ENCODE measurements around the gene PRCC. TPM values are rescaled to one million over a fixed set of nuclear protein-coding genes. Genes with fewer than 3 reads are reported as not detected.

PRCC gene
- total and polyA plus RNA-seq, 2 of the 8 experiments (the other 6 are each of a cell fraction or from before 2014, with no cell fraction given): 95.2 to 115 TPM

DNA sequence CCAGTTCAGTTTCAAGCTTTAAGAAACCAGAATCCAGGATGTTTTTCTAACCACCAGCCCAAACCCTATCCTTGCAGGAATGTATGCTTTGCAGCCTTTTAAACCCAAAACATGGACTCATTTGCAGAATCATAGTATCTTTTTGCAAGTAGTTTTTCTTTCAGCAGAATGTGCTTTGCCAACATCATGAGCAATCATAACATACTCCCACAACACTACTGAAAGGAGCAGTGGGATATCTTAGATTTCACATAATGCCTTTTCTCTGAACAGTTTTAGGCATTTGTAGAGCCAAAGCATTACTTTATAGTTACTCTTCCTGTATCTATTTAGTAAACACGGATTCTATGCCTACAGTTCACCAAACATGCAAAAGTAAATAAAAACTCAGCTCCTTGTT, 59.3 kb downstream of the PRCC start (continued):
- TF ChIP-seq RNF2 (IDR thresholded peaks at IDR 0.05; ENCODE audit: borderline replicate concordance, low read depth, low read length, missing control alignments, poor library complexity, severe bottlenecking): no peak
